GM19397 (cell line): ENCODE measurements around the gene MIER1.
A peak's percentile ranks its signal among the peaks of the same experiment; 100 is the strongest.
"Not testable (repeated sequence)": the region's sequence is repeated elsewhere in the genome, so short reads cannot be mapped to it uniquely, and the experiment has no call there.

Experiments used
- ATAC-seq: cut with Tn5 transposase; IDR thresholded peaks from one replicate; pipeline ENCODE4 v1.9.1; 2021; ENCODE audit warnings: mild to moderate bottlenecking, moderate library complexity; ENCODE audit not compliant: unreplicated experiment

The MIER1 gene

GRCh38 chr1:66924756-66925557, at the start of gene MIER1, which contains the start of gene DNAI4:
Gene MIER1, plus strand, starts transcription at chr1:66924990. Its CDS starts 39 bp downstream, at chr1:66925029.
Gene DNAI4, minus strand, starts transcription at chr1:66924856. Its CDS starts 25 bp downstream, at chr1:66924831.
- peak; percentile 95 for ATAC-seq

GRCh38 chr1:66876664-66877063, 48.1 kb upstream of the MIER1 start:
- ATAC-seq: no peak

GRCh38 chr1:66889030-66889429, 35.8 kb upstream of the MIER1 start:
- ATAC-seq: no peak

GRCh38 chr1:66890621-66891020, 34.2 kb upstream of the MIER1 start:
- no peak for ATAC-seq

GRCh38 chr1:66893712-66894111, 31.1 kb upstream of the MIER1 start:
- no peak for ATAC-seq

GRCh38 chr1:66915203-66915602, 9.6 kb upstream of the MIER1 start:
- not testable (repeated sequence) for ATAC-seq

GRCh38 chr1:66916320-66916719, 8.5 kb upstream of the MIER1 start:
- no peak for ATAC-seq

- no peak for ATAC-seq
Measured at GRCh38 chr1:66917476-66917875, 7.3 kb upstream of the MIER1 start.

GRCh38 chr1:66919063-66919462, 5.7 kb upstream of the MIER1 start:
- ATAC-seq: no peak

- no peak for ATAC-seq
Measured at GRCh38 chr1:66919828-66920227, 5.0 kb upstream of the MIER1 start.

- no peak for ATAC-seq
Measured at GRCh38 chr1:66920543-66920942, 4.2 kb upstream of the MIER1 start.

GRCh38 chr1:66925558-66925910, 744 bp downstream of the MIER1 start:
- no peak for ATAC-seq

- no peak for ATAC-seq
Measured at GRCh38 chr1:66925944-66926343, 1.2 kb downstream of the MIER1 start.

- ATAC-seq: no peak
Measured at GRCh38 chr1:66927528-66927927, 2.7 kb downstream of the MIER1 start.

GRCh38 chr1:66929146-66929688, 4.4 kb downstream of the MIER1 start:
- no peak for ATAC-seq

GRCh38 chr1:66929691-66929998, 4.9 kb downstream of the MIER1 start:
- ATAC-seq: no peak

- ATAC-seq: peak; percentile 77
Measured at GRCh38 chr1:66929999-66930822, 5.4 kb downstream of the MIER1 start.

- ATAC-seq: no peak
Measured at GRCh38 chr1:66930823-66931174, 6.0 kb downstream of the MIER1 start.

- ATAC-seq: no peak
Measured at GRCh38 chr1:66931590-66931989, 6.8 kb downstream of the MIER1 start.

GRCh38 chr1:66932291-66932690, 7.5 kb downstream of the MIER1 start:
- ATAC-seq: no peak

- no peak for ATAC-seq
Measured at GRCh38 chr1:66933887-66934700, 9.3 kb downstream of the MIER1 start.
